HepG2 (cell line): ENCODE measurements around the gene NEDD4L. TPM values are rescaled to one million over a fixed set of nuclear protein-coding genes. Genes with fewer than 3 reads are reported as not detected.

Experiments used
- ATAD3A ChIP-seq: sonication (generic); formaldehyde crosslinking; IDR thresholded peaks from 2 replicates; pipeline ENCODE4 v1.4.0; 2020; ENCODE audit warnings: missing genetic modification reagents
- ATF6 ChIP-seq: sonication (generic); formaldehyde crosslinking; conservative IDR thresholded peaks from 2 replicates; pipeline ENCODE4 v1.4.0; 2020; ENCODE audit warnings: missing genetic modification reagents
- CREM ChIP-seq, 2 experiments: sonication (generic) in 1 of 2; formaldehyde crosslinking in 1 of 2; IDR thresholded peaks; 2 replicates each; pipeline versions ENCODE4 v1.4.0 to v1.6.1; 2016 to 2020; ENCODE audit warnings: antibody characterized with exemption in 1 of 2, mild to moderate bottlenecking in 1 of 2, missing genetic modification reagents in 1 of 2
- DR1 ChIP-seq: sonication (generic); formaldehyde crosslinking; IDR thresholded peaks from 2 replicates; pipeline ENCODE4 v1.8.0; 2021; ENCODE audit warnings: mild to moderate bottlenecking, missing genetic modification reagents, inconsistent platforms
- MTA3 ChIP-seq: sonication (generic); formaldehyde crosslinking; IDR thresholded peaks from 2 replicates; pipeline ENCODE4 v1.4.0; 2020; ENCODE audit warnings: missing genetic modification reagents
- MTF2 ChIP-seq: sonication (generic); formaldehyde crosslinking; IDR thresholded peaks from 2 replicates; pipeline ENCODE4 v1.5.0; 2020; ENCODE audit warnings: missing genetic modification reagents, borderline replicate concordance
- PAX8 ChIP-seq: sonication (generic); formaldehyde crosslinking; IDR thresholded peaks from 2 replicates; pipeline ENCODE4 v1.8.0; 2022; ENCODE audit warnings: mild to moderate bottlenecking, missing genetic modification reagents, borderline replicate concordance
- PHF21A ChIP-seq: sonication (generic); formaldehyde crosslinking; IDR thresholded peaks from 2 replicates; pipeline ENCODE4 v1.5.0; 2020; ENCODE audit warnings: mild to moderate bottlenecking, missing genetic modification reagents
- SP1 ChIP-seq, 2 experiments: fragments of 450-650 bp in 1 of 2; sonication (generic) in 1 of 2; formaldehyde crosslinking in 1 of 2; IDR thresholded peaks; 2 replicates each; pipeline versions ENCODE4 v1.4.0 to v1.6.1; 2016 to 2020; ENCODE audit warnings: missing genetic modification reagents in 1 of 2
- ZBTB26 ChIP-seq: IDR thresholded peaks from 2 replicates; pipeline ENCODE4 v1.6.1; 2016; ENCODE audit warnings: missing compliant biosample characterization, missing genetic modification reagents, borderline replicate concordance
- ZNF180 ChIP-seq: sonication (generic); formaldehyde crosslinking; IDR thresholded peaks from 2 replicates; pipeline ENCODE4 v1.4.0; 2020; ENCODE audit warnings: low read depth, missing genetic modification reagents, borderline replicate concordance
- ZNF354B ChIP-seq: sonication (generic); formaldehyde crosslinking; IDR thresholded peaks from 2 replicates; pipeline ENCODE4 v1.8.0; 2022; ENCODE audit warnings: mild to moderate bottlenecking, missing genetic modification reagents
- ZNF549 ChIP-seq: sonication (generic); formaldehyde crosslinking; IDR thresholded peaks from 2 replicates; pipeline ENCODE4 v1.5.0; 2020; ENCODE audit warnings: missing genetic modification reagents
- ZNF567 ChIP-seq: sonication (generic); formaldehyde crosslinking; IDR thresholded peaks from 2 replicates; pipeline ENCODE4 v1.8.1; 2023; ENCODE audit warnings: mild to moderate bottlenecking, missing genetic modification reagents, borderline replicate concordance
- ZNF710 ChIP-seq: sonication (generic); formaldehyde crosslinking; IDR thresholded peaks from 2 replicates; pipeline ENCODE4 v1.5.0; 2020; ENCODE audit warnings: mild to moderate bottlenecking, missing genetic modification reagents, borderline replicate concordance
- ZNF773 ChIP-seq: sonication (generic); formaldehyde crosslinking; IDR thresholded peaks from 2 replicates; pipeline ENCODE4 v1.4.0; 2020; ENCODE audit warnings: missing genetic modification reagents, borderline replicate concordance
- ZNF891 ChIP-seq: sonication (generic); formaldehyde crosslinking; IDR thresholded peaks from 2 replicates; pipeline ENCODE4 v1.5.0; 2020; ENCODE audit warnings: mild to moderate bottlenecking, missing genetic modification reagents
- ZSCAN25 ChIP-seq: sonication (generic); formaldehyde crosslinking; IDR thresholded peaks from 2 replicates; pipeline ENCODE4 v1.8.0; 2022; ENCODE audit warnings: mild to moderate bottlenecking, missing genetic modification reagents
- polyA plus RNA-seq, 8 experiments: library from polyadenylated mRNA; depleted of rRNA in 3 of 8; stranded (reverse) in 7 of 8; unstranded in 1 of 8; fragments of >200 nt; fragmentation: Illumina TruSeq in 4 of 8; extraction: Trizol in 4 of 8; gene quantifications; 2 replicates each; pipeline versions ENCODE4 v1.2.1 to v1.2.3, GENCODE V29; 2011 to 2016; ENCODE audit warnings: low read depth in 4 of 8, missing spikeins in 1 of 8, mixed read lengths in 1 of 8; ENCODE audit not compliant: insufficient read depth in 1 of 8
- total RNA-seq, 5 experiments: library from RNA; depleted of rRNA; stranded (reverse); fragments of >200 nt; fragmentation: Illumina TruSeq; extraction: Trizol; gene quantifications; 2 replicates each; pipeline ENCODE4 v1.2.3, GENCODE V29; 2016; ENCODE audit warnings: low read depth in 1 of 5
- TF ChIP-seq, protein P1 (sequence below): sonication (generic); formaldehyde crosslinking; IDR thresholded peaks from 2 replicates; pipeline ENCODE4 v1.5.0; 2020; ENCODE audit warnings: missing genetic modification reagents
- TF ChIP-seq, protein P2 (sequence below): sonication (generic); formaldehyde crosslinking; IDR thresholded peaks from 2 replicates; pipeline ENCODE4 v1.5.0; 2020; ENCODE audit warnings: missing genetic modification reagents

The NEDD4L gene
- total and polyA plus RNA-seq, 2 of the 13 experiments (the other 11 are each of a cell fraction or from before 2014, with no cell fraction given): 168 to 390 TPM

- no peak for TF ChIP-seq PAX8 (CRISPR knock-in tag)
- TF ChIP-seq DR1 (CRISPR knock-in tag): no peak
- no peak for TF ChIP-seq MTA3 (CRISPR knock-in tag)
- no peak for TF ChIP-seq SP1 (IDR thresholded peaks at IDR 0.05)
- no peak for TF ChIP-seq SP1 (CRISPR knock-in tag; IDR thresholded peaks at IDR 0.05)
- no peak for TF ChIP-seq ZBTB26 (CRISPR knock-in tag)
- TF ChIP-seq, protein P1, sequence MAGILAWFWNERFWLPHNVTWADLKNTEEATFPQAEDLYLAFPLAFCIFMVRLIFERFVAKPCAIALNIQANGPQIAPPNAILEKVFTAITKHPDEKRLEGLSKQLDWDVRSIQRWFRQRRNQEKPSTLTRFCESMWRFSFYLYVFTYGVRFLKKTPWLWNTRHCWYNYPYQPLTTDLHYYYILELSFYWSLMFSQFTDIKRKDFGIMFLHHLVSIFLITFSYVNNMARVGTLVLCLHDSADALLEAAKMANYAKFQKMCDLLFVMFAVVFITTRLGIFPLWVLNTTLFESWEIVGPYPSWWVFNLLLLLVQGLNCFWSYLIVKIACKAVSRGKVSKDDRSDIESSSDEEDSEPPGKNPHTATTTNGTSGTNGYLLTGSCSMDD (CRISPR knock-in tag): no peak
- no peak for TF ChIP-seq ZNF891 (CRISPR knock-in tag)
- TF ChIP-seq ZNF567: no peak
- no peak for TF ChIP-seq ZNF710 (CRISPR knock-in tag)
- TF ChIP-seq ZNF549 (CRISPR knock-in tag): no peak
- TF ChIP-seq MTF2: no peak
- TF ChIP-seq CREM (IDR thresholded peaks at IDR 0.05): peak; percentile 36; the same call in 1 of the 2 replicates
- TF ChIP-seq CREM (CRISPR knock-in tag; IDR thresholded peaks at IDR 0.05): no peak
- no peak for TF ChIP-seq ZNF773 (CRISPR knock-in tag)
- TF ChIP-seq ZNF180 (CRISPR knock-in tag): no peak
- no peak for TF ChIP-seq ATF6
- TF ChIP-seq, protein P2, sequence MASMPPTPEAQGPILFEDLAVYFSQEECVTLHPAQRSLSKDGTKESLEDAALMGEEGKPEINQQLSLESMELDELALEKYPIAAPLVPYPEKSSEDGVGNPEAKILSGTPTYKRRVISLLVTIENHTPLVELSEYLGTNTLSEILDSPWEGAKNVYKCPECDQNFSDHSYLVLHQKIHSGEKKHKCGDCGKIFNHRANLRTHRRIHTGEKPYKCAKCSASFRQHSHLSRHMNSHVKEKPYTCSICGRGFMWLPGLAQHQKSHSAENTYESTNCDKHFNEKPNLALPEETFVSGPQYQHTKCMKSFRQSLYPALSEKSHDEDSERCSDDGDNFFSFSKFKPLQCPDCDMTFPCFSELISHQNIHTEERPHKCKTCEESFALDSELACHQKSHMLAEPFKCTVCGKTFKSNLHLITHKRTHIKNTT (CRISPR knock-in tag): no peak
- TF ChIP-seq ATAD3A (CRISPR knock-in tag): no peak
- no peak for TF ChIP-seq ZNF354B (CRISPR knock-in tag)
- peak; percentile 59 for TF ChIP-seq PHF21A (CRISPR knock-in tag)
- TF ChIP-seq ZSCAN25 (CRISPR knock-in tag): no peak
Observed at GRCh38 chr18:58223717-58224424, 179.8 kb downstream of the NEDD4L start (continued).
